Gastroesophageal sphincter (tissue), 3 donors: ENCODE results near the gene PLD5.

Source experiments
- POLR2A ChIP-seq, 2 donors: fragments of 450-650 bp; IDR thresholded peaks; one replicate each; pipeline ENCODE4 v1.6.1; 2017; ENCODE audit warnings: antibody characterized with exemption in 2 of 2, mild to moderate bottlenecking in 2 of 2, moderate library complexity in 1 of 2
- TF ChIP-seq, protein P1 (sequence below), 4 experiments: fragments of 200-600 bp in 2 of 4; fragments of 450-650 bp in 2 of 4; sonication (generic) in 1 of 4; IDR thresholded peaks; one replicate each; pipeline ENCODE4 v1.5.1; 2017 to 2019; ENCODE audit warnings: antibody characterized with exemption in 4 of 4, mild to moderate bottlenecking in 2 of 4, moderate library complexity in 2 of 4

DNA sequence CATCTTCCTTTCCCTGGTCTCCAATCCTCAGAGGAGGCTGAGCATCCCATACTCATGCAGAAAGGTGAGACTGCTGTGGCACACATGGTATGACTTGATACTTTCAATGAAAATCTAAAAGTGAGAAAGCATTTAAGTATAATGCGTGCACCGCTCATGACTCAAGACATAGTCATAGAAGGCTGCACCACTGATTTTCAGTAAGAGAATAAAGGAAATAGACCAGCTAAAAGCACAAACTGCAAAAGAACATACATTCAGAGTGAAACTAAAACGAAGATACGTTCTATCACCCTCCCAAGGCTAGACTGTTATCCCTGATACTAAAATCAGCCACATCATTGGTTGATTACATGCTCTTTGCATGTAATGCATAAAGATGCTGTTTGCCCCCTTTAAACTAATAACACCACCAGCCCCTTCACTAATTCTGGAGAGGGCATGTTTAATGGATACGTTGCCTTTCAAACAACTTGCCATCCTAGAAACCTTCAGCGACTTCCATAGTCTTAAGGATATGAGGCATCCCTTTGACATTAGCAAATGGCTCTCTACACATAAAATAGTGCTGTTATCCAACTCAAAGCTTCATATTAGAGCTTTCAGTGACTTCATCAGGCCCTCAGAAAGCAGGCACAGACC lies 2.1 kb downstream of the PLD5 start:
- no peak for TF ChIP-seq POLR2A (IDR thresholded peaks at IDR 0.05)
- TF ChIP-seq, protein P1, sequence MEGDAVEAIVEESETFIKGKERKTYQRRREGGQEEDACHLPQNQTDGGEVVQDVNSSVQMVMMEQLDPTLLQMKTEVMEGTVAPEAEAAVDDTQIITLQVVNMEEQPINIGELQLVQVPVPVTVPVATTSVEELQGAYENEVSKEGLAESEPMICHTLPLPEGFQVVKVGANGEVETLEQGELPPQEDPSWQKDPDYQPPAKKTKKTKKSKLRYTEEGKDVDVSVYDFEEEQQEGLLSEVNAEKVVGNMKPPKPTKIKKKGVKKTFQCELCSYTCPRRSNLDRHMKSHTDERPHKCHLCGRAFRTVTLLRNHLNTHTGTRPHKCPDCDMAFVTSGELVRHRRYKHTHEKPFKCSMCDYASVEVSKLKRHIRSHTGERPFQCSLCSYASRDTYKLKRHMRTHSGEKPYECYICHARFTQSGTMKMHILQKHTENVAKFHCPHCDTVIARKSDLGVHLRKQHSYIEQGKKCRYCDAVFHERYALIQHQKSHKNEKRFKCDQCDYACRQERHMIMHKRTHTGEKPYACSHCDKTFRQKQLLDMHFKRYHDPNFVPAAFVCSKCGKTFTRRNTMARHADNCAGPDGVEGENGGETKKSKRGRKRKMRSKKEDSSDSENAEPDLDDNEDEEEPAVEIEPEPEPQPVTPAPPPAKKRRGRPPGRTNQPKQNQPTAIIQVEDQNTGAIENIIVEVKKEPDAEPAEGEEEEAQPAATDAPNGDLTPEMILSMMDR (IDR thresholded peaks at IDR 0.05): no peak
